ENCODE results near the gene TBC1D3. TPM values are rescaled to one million over a fixed set of nuclear protein-coding genes. Genes with fewer than 3 reads are reported as not detected.

The TBC1D3 gene
- total RNA-seq = not detected in 2 replicates

GRCh38 chr17:38192455-38192854 lies at the start of gene TBC1D3:
TSS of gene TBC1D3 (minus strand) at chr17:38192555. CDS start at chr17:38191029, 1,526 bp downstream.

Other genes with a start within 250 kb of the TBC1D3 start
- gene TBC1D3L, start 203.5 kb downstream of the TBC1D3 start, total RNA-seq = 0.68 and 2.8 TPM in 2 replicates
- gene TBC1D3D, start 188.6 kb downstream of the TBC1D3 start, total RNA-seq = 0.09 TPM in 1 of 2 replicates, not detected in the other
- 2.6 TPM in 1 of 2 replicates, not detected in the other for gene TBC1D3C, start 123.9 kb downstream of the TBC1D3 start, total RNA-seq
- 0.26 TPM in 1 of 2 replicates, not detected in the other for gene TBC1D3E, start 64.6 kb downstream of the TBC1D3 start, total RNA-seq
- 25.8 and 39.2 TPM in 2 replicates for gene MRPL45, start 104.6 kb upstream of the TBC1D3 start, total RNA-seq
- under 0.01 TPM in 1 of 2 replicates, not detected in the other for gene GPR179, start 151.4 kb upstream of the TBC1D3 start, total RNA-seq
- 4.6 and 9.3 TPM in 2 replicates for gene SOCS7, start 159.3 kb upstream of the TBC1D3 start, total RNA-seq
- gene ARHGAP23, start 235.9 kb upstream of the TBC1D3 start, total RNA-seq = 52.5 and 137 TPM in 2 replicates

Data from pericardium fibroblast (primary cell).